SU-DHL-6 (cell line): ENCODE data around the gene TAS1R2.

Experiments used
- H2AFZ ChIP-seq: fragments of 200-600 bp; sonication (generic); 2 replicates; pipeline ENCODE4 v1.6.1; 2014; ENCODE audit warnings: low read depth, mild to moderate bottlenecking, moderate library complexity, mixed read lengths, antibody characterized with exemption, low read length; ENCODE audit not compliant: severe bottlenecking
- H3F3A ChIP-seq: fragments of 200-600 bp; shearing (Covaris generic); 2 replicates; pipeline ENCODE4 v1.6.0; 2016; ENCODE audit warnings: antibody characterized with exemption, mild to moderate bottlenecking; ENCODE audit not compliant: insufficient read depth
- H3K27ac ChIP-seq: fragments of 200-600 bp; sonication (generic); 2 replicates; pipeline ENCODE4 v1.5.1; 2016; ENCODE audit warnings: low read depth, mild to moderate bottlenecking, low read length, moderate library complexity, mixed read lengths
- H3K27me3 ChIP-seq: fragments of 200-600 bp; sonication (generic), shearing (Covaris generic); 2 replicates; pipeline ENCODE4 v1.6.0; 2014; ENCODE audit warnings: mild to moderate bottlenecking, low read length
- H3K36me3 ChIP-seq: fragments of 200-600 bp; sonication (generic); 2 replicates; pipeline ENCODE4 v1.6.1; 2014; ENCODE audit warnings: mild to moderate bottlenecking, low read length, mixed read lengths
- H3K4me2 ChIP-seq: fragments of 300-600, 200-600 bp; shearing (Covaris generic), sonication (generic); 2 replicates; pipeline ENCODE4 v1.6.0; 2014; ENCODE audit warnings: low read length, low read depth, mild to moderate bottlenecking; ENCODE audit not compliant: poor library complexity, severe bottlenecking
- H3K4me3 ChIP-seq: fragments of 200-600 bp; sonication (generic); 2 replicates; pipeline ENCODE4 v1.5.1; 2014; ENCODE audit warnings: antibody characterized with exemption, low read length, mild to moderate bottlenecking, mixed read lengths; ENCODE audit not compliant: insufficient read depth, poor library complexity, severe bottlenecking
- H3K79me2 ChIP-seq: fragments of 200-600 bp; sonication (generic); 2 replicates; pipeline ENCODE4 v1.6.1; 2014; ENCODE audit warnings: mild to moderate bottlenecking, low read length, moderate library complexity; ENCODE audit not compliant: insufficient read depth
- H3K9ac ChIP-seq: fragments of 200-600 bp; sonication (generic); 2 replicates; pipeline ENCODE4 v1.7.0; 2014; ENCODE audit warnings: mild to moderate bottlenecking, low read length
- H3K9me2 ChIP-seq: fragments of 200-600 bp; sonication (generic); replicated peaks from 2 replicates; pipeline ENCODE4 v1.6.1; 2014; ENCODE audit warnings: low read length; ENCODE audit not compliant: insufficient read depth
- H3K9me3 ChIP-seq: fragments of 200-600 bp; sonication (generic); 2 replicates; pipeline ENCODE4 v1.6.1; 2014; ENCODE audit warnings: low read length, mixed read lengths; ENCODE audit not compliant: insufficient read depth
- H4K20me1 ChIP-seq: fragments of 200-600 bp; sonication (generic); 2 replicates; pipeline ENCODE4 v1.6.1; 2014; ENCODE audit warnings: low read depth, mild to moderate bottlenecking, antibody characterized with exemption, low read length, moderate library complexity, mixed read lengths
- EZH2phosphoT487 ChIP-seq: fragments of 200-600 bp; sonication (generic), shearing (Covaris generic); conservative IDR thresholded peaks from 2 replicates; pipeline ENCODE4 v1.6.1; 2018; ENCODE audit warnings: mild to moderate bottlenecking, antibody characterized with exemption, low read length, moderate library complexity, mixed read lengths
- TF ChIP-seq, protein P1 (sequence below): fragments of 200-600 bp; sonication (generic); IDR thresholded peaks from one replicate; pipeline ENCODE4 v1.5.1; 2017; ENCODE audit warnings: antibody characterized with exemption, mild to moderate bottlenecking, low read length, moderate library complexity; ENCODE audit not compliant: insufficient read depth, poor library complexity, severe bottlenecking

TAS1R2 gene

DNA sequence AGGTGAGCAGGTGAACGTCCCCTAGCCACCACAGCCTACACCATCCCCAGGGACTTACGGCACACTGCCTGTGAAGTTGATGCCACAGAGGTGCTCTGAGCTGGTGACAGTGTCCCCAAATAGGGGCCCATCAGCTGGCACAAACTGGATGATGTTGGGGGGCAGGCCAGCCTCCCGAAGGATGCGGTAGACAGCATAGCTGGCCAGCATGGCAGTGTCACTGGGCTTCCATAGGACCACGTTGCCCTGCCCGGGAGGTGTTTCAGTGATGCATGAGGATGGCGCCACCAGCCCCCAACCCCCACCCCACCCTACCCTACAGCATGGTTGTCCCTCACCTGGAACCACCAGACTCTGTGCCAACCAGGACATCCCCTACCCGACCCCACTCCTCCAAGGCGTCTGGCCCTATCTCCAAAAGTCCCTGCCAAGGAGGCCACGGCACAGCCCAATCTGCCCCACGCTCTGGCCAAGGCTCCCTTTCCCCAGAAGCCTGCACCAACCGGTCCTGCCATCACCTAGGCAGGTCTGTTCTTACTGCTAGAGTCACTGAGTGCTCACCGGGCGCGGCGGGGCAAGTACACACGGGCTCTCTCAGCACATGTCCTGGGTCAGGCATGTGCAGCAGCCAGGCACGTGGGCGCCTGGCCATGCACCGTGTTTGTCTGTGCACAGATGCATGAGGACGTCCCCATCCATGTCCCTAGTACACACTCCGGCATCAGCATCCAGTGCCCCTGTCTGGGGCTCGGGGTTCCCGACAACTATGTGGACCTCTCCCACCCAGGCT, 22.4 kb upstream of the TAS1R2 start:
- TF ChIP-seq, protein P1, sequence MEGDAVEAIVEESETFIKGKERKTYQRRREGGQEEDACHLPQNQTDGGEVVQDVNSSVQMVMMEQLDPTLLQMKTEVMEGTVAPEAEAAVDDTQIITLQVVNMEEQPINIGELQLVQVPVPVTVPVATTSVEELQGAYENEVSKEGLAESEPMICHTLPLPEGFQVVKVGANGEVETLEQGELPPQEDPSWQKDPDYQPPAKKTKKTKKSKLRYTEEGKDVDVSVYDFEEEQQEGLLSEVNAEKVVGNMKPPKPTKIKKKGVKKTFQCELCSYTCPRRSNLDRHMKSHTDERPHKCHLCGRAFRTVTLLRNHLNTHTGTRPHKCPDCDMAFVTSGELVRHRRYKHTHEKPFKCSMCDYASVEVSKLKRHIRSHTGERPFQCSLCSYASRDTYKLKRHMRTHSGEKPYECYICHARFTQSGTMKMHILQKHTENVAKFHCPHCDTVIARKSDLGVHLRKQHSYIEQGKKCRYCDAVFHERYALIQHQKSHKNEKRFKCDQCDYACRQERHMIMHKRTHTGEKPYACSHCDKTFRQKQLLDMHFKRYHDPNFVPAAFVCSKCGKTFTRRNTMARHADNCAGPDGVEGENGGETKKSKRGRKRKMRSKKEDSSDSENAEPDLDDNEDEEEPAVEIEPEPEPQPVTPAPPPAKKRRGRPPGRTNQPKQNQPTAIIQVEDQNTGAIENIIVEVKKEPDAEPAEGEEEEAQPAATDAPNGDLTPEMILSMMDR: no peak
- no peak for TF ChIP-seq EZH2phosphoT487
- H3K4me3 ChIP-seq: no peak overlapping the region
- H3K4me2 ChIP-seq: no peak overlapping the region
- no peaks in the 10 kb centered on the region for H3K9me3 ChIP-seq
- no peak overlapping the region for H2AFZ ChIP-seq
- no peak overlapping the region for H3K9ac ChIP-seq
- H3K27me3 ChIP-seq: no peaks in the 10 kb centered on the region
- H3F3A ChIP-seq: no peaks in the 10 kb centered on the region
- H3K27ac ChIP-seq: no peak overlapping the region
- no peaks in the 10 kb centered on the region for H3K79me2 ChIP-seq
- no peaks in the 10 kb centered on the region for H3K9me2 ChIP-seq
- no peaks in the 10 kb centered on the region for H3K36me3 ChIP-seq
- no peaks in the 10 kb centered on the region for H4K20me1 ChIP-seq

DNA sequence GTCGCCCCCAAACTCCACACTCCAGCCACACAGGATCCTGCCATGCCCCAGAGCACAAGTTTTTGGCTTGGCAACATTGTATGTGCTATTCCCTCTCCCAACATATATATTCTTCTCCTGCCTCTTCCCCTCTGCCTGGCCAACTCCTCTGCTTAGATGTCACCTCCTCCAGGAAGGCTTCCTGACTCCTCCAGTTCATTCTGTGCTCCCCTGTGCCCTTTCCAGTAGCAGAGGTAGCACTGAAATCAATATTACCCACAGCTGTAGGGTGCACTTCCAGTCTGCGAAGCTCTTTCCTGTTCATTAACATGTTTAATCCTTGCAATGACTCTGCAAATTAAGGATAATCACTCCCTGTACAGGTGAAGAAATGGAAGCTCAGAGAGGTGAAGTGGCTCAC, 21.7 kb upstream of the TAS1R2 start:
- Histone ChIP-seq H3K9ac (no peak overlapping the region), H3F3A (no peaks in the 10 kb centered on the region), H3K27me3 (no peaks in the 10 kb centered on the region), H3K9me3 (no peaks in the 10 kb centered on the region), H4K20me1 (no peaks in the 10 kb centered on the region), H3K36me3 (no peaks in the 10 kb centered on the region), H3K4me3 (no peak overlapping the region), H2AFZ (no peak overlapping the region), H3K27ac (no peak overlapping the region), H3K79me2 (no peaks in the 10 kb centered on the region), H3K9me2 (no peaks in the 10 kb centered on the region), H3K4me2 (no peak overlapping the region)
- TF ChIP-seq, protein P1: no peak
- TF ChIP-seq EZH2phosphoT487: no peak

DNA sequence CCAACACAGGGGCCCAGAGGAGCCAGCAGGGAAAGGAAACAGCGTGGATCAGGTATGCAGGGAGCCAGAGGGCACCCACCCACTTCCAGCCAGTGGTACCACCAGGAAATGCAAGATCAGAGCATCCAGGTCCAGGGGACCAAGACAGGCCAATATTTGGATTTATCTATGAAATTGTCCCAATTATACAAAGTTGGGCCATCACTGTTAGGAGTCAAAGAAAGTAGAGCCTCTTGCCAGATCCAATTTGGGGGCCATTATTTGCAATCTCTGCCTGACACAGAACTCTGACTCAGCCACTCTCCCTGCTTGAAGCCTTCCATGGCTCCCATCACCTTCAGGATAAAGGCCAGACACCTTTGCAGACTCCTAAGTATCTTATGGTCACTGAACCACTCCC, 21.1 kb upstream of the TAS1R2 start:
- Histone ChIP-seq H3K27me3 (no peaks in the 10 kb centered on the region), H4K20me1 (no peaks in the 10 kb centered on the region), H2AFZ (no peak overlapping the region), H3F3A (no peaks in the 10 kb centered on the region), H3K36me3 (no peaks in the 10 kb centered on the region), H3K9ac (no peak overlapping the region), H3K9me2 (no peaks in the 10 kb centered on the region), H3K4me3 (no peak overlapping the region), H3K9me3 (no peaks in the 10 kb centered on the region), H3K4me2 (no peak overlapping the region), H3K79me2 (no peaks in the 10 kb centered on the region), H3K27ac (no peak overlapping the region)
- TF ChIP-seq EZH2phosphoT487: no peak

DNA sequence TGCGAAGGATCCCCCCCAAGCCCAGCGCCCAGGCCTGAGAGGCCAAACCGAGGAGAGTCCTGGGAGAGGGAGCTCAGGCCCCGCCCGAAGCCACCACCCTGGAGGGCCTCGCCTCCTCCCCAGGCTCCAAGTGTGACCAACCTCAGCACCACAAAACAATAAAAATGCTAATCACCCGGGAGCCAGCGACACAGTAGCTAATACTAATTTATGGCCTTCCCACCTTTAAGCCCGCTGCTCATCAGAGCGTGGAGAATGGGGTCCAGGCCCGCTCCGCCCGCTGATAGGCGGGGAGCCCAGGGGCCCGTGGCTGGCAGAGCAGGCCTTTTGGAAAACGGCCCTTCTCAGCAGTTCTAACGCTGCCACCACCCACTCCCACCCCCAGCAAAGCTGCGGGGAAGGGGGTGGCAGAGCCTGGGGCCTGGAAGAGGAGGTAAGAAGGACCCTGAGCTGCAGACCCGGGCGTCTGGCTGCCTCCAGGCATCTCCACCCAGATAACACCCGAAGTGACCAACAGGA, 20.4 kb upstream of the TAS1R2 start:
- H3K9ac ChIP-seq: no peak overlapping the region
- H3K27me3 ChIP-seq: no peaks in the 10 kb centered on the region
- H3K4me2 ChIP-seq: no peak overlapping the region
- H4K20me1 ChIP-seq: no peaks in the 10 kb centered on the region
- no peaks in the 10 kb centered on the region for H3K9me2 ChIP-seq
- H3K27ac ChIP-seq: no peak overlapping the region
- no peaks in the 10 kb centered on the region for H3K9me3 ChIP-seq
- no peak overlapping the region for H2AFZ ChIP-seq
- H3K79me2 ChIP-seq: no peaks in the 10 kb centered on the region
- H3F3A ChIP-seq: no peaks in the 10 kb centered on the region
- no peak overlapping the region for H3K4me3 ChIP-seq
- H3K36me3 ChIP-seq: no peaks in the 10 kb centered on the region
- no peak for TF ChIP-seq EZH2phosphoT487
- TF ChIP-seq, protein P1: no peak
